ENCODE data around the gene EXOC2. TPM values are rescaled to one million over a fixed set of nuclear protein-coding genes. Genes with fewer than 3 reads are reported as not detected.

The EXOC2 gene
- total RNA-seq, 1 donor from 2014 or later = 31.3 TPM

DNA sequence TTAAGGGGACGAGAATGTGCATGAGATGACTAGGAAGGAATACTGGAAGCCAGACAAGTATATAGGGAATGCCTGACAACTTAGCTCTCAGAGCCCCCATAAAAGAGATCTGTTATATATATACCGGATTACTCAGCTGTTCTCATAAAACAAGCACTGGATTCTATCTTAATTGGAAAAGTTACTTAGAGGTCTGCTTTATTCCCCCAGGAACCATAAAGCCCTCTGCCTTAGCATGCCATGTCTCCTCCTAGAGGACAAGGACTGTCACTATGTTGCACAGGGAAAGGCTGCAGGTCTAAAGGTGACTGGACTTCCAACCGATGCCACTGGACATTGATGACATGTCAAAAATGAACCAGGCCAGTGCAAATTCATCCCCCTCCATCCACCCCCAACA is 6.4 kb downstream of the EXOC2 start:
- TF ChIP-seq, protein P1, sequence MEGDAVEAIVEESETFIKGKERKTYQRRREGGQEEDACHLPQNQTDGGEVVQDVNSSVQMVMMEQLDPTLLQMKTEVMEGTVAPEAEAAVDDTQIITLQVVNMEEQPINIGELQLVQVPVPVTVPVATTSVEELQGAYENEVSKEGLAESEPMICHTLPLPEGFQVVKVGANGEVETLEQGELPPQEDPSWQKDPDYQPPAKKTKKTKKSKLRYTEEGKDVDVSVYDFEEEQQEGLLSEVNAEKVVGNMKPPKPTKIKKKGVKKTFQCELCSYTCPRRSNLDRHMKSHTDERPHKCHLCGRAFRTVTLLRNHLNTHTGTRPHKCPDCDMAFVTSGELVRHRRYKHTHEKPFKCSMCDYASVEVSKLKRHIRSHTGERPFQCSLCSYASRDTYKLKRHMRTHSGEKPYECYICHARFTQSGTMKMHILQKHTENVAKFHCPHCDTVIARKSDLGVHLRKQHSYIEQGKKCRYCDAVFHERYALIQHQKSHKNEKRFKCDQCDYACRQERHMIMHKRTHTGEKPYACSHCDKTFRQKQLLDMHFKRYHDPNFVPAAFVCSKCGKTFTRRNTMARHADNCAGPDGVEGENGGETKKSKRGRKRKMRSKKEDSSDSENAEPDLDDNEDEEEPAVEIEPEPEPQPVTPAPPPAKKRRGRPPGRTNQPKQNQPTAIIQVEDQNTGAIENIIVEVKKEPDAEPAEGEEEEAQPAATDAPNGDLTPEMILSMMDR (IDR thresholded peaks at IDR 0.05; ENCODE audit: partially characterized antibody, unreplicated experiment) = no peak
- H3K27ac Mint-ChIP-seq (ENCODE audit: unreplicated experiment) = no peak overlapping the region
- no peak overlapping the region for H3K4me3 Mint-ChIP-seq (ENCODE audit: unreplicated experiment)
- DNase-seq = no peak
- H3K9me3 Mint-ChIP-seq (ENCODE audit: unreplicated experiment) = peaks cover 3% of the 10 kb centered on the region
- no peaks in the 10 kb centered on the region for H3K36me3 Mint-ChIP-seq (ENCODE audit: unreplicated experiment)
- H3K4me1 Mint-ChIP-seq (ENCODE audit: low read depth, unreplicated experiment) = peaks cover 24% of the 10 kb centered on the region
- H3K27me3 Mint-ChIP-seq (ENCODE audit: unreplicated experiment) = peaks cover 5% of the 10 kb centered on the region

DNA sequence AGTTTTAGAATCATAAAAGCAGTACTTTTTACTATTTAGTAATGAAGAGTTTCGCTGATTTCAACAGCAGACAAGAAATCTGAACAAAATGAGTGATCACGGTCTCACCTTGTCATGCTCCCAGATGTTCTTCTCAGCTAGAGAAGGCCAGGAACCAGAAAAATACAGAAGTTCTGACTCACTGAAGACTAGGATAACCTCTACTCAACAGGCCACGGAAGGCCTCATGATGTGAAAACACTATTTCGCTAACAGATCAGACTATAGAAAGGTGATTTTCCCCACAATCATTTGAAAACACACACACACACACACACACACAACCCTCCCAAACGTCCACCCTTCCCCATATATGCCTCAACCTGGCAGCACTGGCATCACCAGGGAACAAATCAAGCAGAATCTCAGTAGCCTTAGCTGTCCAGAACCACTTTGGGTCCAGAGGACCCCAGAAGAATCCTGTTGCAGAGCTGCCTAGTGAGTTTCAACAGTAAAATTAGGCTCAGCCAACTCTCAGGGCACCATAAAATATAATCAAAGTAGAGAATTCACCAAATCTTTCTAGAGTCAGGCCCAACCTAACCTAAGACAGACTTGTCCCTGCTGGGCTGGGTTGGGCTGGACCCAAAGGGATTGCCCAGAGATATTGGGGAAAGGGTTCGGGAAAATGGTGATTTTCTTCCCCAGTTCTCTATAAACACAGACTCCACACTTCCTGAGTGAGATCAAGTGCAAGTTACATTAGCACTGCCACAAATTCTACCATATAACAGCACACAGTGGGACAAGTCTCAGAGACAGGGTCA is 7.9 kb downstream of the EXOC2 start:
- TF ChIP-seq, protein P1 (IDR thresholded peaks at IDR 0.05; ENCODE audit: partially characterized antibody, unreplicated experiment) = no peak
- Mint-ChIP-seq H3K4me1 (ENCODE audit: low read depth, unreplicated experiment) (peaks cover 34% of the 10 kb centered on the region), H3K27ac (ENCODE audit: unreplicated experiment) (peak overlapping the region; percentile 76), H3K36me3 (ENCODE audit: unreplicated experiment) (no peaks in the 10 kb centered on the region), H3K27me3 (ENCODE audit: unreplicated experiment) (peaks cover 5% of the 10 kb centered on the region), H3K4me3 (ENCODE audit: unreplicated experiment) (peak overlapping the region; percentile 50), H3K9me3 (ENCODE audit: unreplicated experiment) (peaks cover 3% of the 10 kb centered on the region)
- no peak for DNase-seq

DNA sequence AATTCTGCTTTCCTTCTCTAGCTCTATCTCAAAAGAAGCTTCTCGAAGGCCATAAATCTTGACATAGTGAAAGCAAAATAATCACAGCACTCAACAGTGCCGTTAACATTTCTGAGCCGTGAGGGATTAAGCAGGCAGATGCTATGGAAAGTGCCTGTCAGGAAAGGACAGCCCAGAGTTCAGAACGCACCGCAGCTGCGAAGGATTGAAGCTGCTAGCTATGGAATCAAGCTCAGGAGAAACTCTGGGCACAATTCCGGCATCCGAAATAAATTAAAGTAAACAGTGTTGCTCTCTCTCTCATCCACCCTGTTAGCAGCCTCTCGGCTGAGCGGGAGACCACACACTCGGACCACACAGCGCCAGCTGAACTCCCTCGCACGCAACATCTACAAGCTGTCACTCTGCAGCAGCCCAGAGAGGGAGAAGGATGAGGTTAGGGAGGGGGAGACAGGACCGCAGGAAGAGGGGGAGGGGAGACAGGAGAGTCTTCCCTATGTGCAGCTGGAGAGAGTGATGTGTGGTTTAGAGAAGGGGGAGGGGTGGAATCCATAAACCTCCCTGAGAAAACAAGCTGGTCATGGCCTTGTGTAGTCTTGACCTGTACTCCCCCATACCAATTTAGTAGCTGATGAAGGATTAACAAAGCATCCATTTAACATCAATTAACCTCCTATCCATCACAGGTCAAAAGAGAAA is 9.0 kb downstream of the EXOC2 start:
- Mint-ChIP-seq H3K27me3 (ENCODE audit: unreplicated experiment) (peaks cover 5% of the 10 kb centered on the region), H3K4me3 (ENCODE audit: unreplicated experiment) (peak overlapping the region; percentile 89), H3K9me3 (ENCODE audit: unreplicated experiment) (peaks cover 3% of the 10 kb centered on the region), H3K27ac (ENCODE audit: unreplicated experiment) (peak overlapping the region; percentile 99), H3K4me1 (ENCODE audit: low read depth, unreplicated experiment) (peaks cover 41% of the 10 kb centered on the region), H3K36me3 (ENCODE audit: unreplicated experiment) (no peaks in the 10 kb centered on the region)
- TF ChIP-seq, protein P1 (IDR thresholded peaks at IDR 0.05; ENCODE audit: partially characterized antibody, unreplicated experiment) = no peak
- DNase-seq = peak; percentile 77

DNA sequence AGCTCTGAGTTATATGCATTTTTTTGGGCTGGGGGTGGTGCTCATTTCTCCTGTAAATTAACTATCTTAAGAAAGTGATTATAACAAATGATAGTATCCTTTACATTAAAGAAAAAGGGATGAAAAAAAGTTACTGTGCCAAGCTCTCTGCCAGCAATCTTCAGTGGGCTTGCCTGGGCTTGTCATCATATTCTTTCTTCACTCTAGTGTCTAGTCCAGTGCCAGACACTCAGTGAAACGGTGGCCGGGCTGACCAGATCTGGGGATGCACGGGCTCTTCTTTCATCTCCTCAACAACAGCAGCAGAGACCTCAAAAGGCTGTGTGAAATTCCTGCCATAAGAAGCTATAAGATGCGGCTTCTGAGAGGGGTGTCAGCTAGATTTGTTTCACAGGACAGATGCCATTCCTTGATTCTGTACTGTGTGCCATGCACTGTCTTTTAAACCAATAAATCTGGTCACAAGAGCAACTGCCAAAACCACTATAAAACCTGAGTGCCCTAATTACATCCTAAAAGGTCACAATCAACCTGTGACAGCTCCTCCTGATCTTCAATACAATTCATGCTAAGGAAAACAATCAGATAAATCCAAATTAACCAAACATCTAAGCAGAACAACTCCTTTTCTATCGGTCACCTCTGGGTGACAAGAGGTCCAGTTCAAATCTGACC is 12.1 kb downstream of the EXOC2 start:
- no peak for DNase-seq
- Mint-ChIP-seq H3K27ac (ENCODE audit: unreplicated experiment) (peak overlapping the region; percentile 18), H3K36me3 (ENCODE audit: unreplicated experiment) (peaks cover 3% of the 10 kb centered on the region), H3K4me1 (ENCODE audit: low read depth, unreplicated experiment) (peaks cover 46% of the 10 kb centered on the region), H3K4me3 (ENCODE audit: unreplicated experiment) (no peak overlapping the region), H3K27me3 (ENCODE audit: unreplicated experiment) (peaks cover 7% of the 10 kb centered on the region), H3K9me3 (ENCODE audit: unreplicated experiment) (peaks cover 6% of the 10 kb centered on the region)
- TF ChIP-seq, protein P1 (IDR thresholded peaks at IDR 0.05; ENCODE audit: partially characterized antibody, unreplicated experiment) = no peak
